Middle frontal gyrus (tissue), 1 donor: ENCODE measurements around the gene SELPLG.

Source experiments
- DNase-seq: peaks from one replicate; pipeline ENCODE4 v3.0.0-alpha.2; 2015; ENCODE audit warnings: low spot score; ENCODE audit errors: extremely low spot score

Gene SELPLG

DNA sequence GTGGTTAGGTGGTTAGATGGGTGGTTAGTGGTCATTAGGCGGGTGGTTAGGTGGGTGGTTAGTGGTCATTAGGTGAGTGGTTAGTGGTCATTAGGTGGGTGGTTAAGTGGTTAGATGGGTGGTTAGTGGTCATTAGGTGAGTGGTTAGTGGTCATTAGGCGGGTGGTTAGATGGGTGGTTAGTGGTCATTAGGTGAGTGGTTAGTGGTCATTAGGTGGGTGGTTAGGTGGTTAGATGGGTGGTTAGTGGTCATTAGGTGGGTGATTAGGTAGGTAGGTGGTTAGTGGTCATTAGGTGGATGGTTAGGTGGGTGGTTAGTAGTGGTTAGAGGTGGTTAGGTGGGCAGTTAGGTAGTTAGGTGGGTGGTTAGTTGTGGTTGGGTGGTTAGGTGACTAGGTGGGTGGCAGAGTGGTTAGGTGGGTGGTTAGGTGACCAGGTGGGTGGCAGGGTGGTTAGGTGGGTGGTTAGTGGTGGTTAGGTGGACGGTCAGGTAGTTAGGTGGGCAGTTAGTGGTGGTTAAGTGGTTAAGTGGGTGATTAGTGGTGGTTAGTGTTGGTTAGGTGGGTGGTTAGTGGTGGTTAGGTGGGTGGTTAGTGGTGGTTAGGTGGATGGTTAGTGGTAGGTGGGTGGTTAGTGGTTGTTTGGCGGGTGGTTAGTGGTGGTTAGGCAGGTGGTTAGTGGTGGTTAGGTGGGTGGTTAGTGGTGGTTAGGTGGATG is 27.8 kb downstream of the SELPLG start:
- DNase-seq: no peak

DNA sequence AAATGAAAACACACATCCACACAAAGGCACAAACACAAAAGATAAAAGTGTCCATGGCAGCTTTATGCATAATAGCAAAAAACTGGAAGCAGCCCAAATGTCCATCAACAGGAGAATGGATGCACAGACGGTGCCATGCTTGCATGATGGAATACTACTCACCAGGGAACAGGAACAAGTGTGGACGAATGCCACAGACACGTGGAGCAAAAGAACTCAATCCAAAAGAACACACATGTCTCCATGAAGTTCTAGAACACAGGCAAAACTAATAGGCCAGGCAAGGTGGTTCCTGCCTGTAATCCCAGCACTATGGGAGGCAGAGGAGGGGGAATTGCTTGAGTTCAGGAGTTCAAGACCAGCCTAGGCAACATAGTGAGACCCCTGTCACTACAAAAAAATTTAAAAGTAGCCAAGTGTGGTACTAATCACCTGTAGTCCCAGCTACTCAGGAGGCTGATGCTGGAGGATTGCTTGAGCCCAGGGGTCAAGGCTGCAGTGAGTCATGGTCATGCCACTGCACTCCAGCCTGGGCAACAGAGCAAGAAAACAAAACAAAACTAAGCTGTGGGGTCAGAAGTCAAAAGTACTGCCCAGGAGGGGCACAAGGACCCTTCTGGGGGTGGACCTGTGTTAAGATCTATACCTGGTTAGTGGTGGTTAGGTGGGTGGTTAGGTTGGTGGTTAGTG is 28.5 kb downstream of the SELPLG start:
- no peak for DNase-seq

DNA sequence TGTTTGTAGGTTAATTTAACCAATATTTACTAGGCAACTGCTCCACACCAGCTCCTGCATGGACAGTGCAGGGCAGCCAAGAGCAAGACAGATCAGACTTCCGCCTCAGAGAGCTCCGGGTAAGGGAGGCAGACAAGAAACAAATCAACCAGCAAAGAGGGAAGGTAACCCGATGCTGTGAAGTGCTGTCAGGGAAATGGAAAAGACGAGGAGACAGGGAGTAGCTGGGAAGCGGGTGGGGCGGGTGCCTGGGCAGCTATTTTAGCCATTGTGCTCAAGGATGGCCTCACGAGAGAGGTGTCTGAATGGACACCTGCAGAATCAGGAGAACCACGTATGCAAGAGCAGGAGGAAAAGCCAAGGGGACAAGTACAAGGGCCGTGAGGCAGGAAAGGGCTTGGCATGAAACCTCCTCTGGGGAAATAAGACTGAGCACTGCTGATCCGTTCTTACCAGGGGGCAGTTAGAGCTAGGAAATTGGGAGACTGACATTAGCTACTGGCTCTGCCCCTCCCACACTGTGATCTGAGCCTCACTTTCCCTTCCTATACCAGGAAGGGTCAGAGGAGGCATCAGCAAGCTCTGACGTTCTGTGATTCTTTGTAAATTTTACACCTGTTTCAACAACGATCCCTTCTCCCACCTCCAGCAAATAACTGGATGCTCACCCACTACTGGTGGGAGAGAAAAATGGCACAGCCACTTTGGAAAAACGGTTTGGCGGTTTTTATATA is 29.3 kb downstream of the SELPLG start:
- DNase-seq: no peak

DNA sequence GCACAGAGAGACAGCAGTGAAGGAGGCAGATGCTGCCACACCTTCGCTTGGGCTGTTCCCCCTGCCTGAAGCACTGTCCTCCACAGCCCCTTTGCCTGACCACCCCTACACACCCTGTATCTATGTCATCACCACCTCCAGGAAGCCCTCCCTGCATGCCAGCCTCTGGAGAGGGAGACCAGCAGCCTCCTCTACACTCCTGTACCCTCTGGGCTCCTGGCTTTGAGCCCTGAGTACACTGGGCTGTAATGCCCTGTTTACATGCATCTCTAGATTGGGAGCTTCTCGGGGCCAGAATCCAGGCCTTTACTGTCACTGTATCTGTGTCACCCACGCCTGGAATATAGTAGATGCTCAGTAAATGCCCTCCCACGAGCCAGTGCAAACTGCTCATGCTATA is 30.0 kb downstream of the SELPLG start:
- DNase-seq: no peak

DNA sequence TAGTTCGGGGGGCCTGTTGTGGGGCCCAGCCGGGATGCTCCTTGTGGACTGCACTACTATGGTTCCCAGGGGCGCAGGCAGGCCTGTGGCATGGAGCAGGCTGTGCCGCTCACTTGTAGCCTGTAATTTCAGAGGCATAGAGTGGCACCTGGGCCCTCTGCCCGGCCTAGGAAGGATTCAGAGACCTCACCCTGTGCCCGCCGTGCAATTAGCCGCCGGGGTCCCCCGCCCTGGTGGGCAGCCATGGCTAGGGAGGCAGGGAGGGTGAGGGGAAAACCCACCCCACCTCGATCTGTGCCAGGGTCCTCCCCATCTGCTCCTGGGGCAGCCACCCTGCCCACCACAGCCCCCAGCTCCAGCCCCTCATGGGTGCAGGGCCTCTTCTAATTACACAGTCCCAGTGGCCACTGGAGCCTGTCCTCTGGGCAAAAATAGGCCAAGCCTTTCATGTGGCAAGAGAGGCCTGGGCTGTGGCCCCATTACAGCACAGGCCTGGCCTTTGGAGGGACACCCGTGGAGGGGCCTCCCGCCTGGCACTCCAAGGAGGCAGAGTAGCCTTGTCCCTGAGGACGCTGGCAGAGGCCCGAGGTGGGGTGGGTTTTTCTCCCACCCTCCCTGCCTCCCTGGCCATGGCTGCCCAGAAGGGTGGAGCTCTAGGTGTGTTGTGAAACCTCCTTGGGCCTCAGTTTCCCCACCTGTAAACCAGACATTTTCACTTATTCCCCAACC is 30.6 kb downstream of the SELPLG start:
- no peak for DNase-seq

DNA sequence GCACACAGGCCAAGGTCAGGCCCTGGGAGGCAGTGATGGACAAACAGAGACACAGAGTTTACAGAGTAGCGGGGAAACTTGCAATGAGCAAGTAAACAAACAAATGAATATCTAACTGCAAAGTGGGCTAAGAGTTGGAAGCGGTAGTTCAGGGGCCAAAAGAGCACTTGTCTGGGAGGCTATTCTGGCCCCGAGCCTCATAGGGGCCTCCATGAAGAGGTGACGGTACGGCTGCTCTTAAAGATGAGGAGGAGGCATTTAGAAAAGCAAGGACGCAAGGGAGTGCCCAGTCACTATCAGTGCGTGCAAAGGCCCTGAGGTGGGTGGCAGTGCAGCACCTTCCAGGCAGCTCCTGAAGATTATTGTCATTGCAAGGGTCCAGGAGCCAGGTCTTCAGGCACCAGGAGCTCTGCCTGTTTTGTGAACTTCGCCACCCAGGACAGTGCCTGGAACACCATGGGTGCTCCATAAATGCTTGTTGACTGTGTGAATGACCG is 31.4 kb downstream of the SELPLG start:
- DNase-seq: no peak

DNA sequence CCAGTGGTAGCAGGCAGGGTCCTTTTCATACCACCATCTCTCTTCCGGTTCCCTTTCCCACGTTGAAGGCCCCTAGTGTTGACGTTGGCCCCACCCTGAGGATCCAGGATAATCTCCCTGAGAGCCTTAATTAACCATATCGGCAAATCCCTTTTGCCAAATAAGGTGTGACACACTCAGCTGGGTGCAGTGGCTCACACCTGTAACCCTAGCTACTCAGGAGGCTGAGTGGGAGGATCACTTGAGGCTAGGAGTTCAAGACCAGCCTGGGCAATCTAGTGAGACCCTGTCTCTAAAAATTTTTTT is 33.0 kb downstream of the SELPLG start:
- DNase-seq: no peak

DNA sequence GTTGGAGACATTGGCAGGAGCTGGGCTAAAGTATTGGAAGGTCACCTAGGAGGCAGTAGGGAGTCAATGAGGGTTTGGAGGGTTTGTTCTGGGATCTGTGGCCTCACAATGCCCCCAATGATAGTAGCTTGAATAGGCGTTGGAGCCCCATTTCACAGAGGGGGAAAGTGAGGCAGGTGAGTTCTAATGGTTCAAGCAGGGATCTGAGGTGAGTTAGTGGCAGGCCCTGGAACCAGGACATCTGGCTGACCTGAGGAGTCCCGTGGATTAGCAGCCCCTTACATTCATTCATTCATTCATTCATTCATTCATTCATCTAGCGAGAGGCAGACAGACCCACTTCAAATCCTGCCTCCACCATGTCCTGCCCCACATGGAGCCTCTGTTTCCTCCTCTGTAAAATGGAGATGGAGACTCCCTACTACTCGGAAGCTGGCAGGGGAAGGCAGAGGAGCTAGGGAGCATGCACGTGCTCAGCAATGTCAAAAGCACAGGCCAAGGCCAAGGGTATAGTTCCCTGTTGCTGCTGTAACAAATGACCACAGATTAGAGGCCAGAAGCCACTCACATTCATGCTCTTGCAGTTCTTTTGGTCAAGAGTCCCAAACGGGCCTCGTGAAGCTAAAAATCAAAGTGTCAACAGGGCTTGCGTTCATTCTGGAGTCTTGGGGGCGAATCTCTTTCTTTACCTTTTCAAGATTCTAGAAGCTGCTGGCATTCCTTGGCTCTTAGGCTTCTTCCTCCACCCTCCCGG is 33.6 kb downstream of the SELPLG start:
- no peak for DNase-seq

DNA sequence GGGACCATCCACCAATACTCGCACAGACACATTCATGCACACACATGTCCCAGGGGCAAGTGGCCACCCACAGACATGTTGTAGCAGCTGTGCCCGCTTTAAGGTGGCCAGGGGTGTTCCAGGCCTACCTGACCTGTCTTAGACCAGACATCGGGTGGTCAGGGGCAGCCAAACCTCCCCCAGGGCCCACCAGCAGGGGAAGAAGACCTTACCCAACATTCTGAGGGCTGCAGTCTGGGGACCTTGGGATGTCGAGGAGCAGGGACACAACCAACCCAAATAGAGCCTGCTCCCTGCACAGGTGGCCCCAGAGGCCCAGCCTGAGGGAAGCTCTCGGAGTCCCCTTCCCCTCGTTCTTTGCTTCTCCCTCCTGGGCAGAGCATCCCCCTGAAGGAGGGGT is 34.2 kb downstream of the SELPLG start:
- no peak for DNase-seq

DNA sequence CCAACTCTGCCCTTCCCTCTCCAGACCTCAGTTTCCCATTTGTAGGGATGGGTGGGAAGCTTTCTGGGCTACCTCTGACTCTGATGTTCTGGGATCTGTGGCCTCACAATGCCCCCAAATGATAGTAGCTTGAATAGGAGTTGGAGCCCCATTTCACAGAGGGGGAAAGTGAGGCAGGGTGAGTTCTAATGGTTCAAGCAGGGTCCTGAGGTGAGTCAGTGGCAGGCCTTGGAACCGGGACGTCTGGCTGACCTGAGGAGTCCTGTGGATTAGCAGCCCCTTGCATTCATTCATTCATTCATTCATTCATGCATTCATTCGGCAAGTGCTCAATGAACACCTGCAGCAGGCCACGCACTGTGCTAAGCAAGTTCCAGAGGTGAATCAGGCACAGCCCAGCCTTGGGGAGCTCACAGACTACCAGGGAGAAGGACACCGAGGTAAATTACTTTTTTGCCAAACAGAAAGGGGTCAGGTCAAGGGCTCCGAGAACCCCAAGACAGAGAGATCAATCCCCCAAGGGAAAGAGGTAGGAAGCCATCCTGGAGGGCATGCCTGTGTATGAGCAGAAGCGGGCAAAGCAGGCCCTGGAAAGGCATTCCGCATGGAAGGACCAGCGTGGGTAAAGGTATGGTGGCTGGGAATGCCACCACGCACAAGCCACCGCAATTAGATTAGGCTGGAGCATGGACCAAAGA is 35.0 kb downstream of the SELPLG start:
- DNase-seq: no peak

DNA sequence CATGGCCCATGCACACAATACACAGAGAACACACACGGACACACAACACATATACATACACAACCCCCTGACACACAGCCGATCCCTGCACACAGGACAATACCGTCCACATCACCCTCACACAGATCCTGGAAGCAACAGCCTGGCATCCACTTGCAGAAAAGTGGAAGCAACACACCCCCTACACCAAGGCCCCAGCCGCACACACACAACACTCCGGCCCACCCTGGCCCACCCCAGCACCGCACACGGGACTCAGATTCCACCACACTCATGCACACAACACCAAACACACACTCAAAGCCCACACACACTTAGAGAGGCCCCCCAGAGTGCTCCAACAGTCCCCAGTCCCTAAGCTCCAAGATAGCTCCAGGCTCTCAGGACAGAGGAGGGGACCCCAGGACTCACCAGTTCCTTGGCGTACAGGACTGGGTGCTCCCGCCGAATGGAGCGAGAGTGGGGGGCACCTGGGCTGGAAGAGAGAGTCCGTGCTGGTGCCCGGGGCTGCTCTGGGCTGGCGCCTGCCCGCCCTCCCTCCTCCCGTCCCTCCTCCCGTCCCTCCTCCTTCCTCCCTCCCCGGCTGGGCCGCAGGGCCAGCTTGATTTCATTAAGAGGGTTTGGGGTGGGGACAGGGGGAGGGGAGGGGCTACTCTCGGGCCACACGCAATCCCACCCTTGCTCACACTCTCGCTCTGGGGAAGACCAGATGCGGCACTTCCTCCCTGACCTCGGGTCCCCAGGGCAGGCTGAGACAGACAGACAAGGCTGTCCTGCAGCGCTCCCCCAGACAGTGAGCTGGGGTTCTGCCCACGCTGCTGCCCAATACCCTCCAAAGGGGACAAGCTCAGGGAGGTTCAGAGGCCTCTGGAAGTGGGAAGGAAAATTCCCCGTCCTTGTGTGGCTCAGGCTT is 35.9 kb downstream of the SELPLG start, which contains the start of gene TMEM119:
TMEM119 (minus strand) TSS at position 526 of the 913 bp plus-strand sequence. CDS start 5,701 bp downstream, outside the sequence.
- DNase-seq: no peak

DNA sequence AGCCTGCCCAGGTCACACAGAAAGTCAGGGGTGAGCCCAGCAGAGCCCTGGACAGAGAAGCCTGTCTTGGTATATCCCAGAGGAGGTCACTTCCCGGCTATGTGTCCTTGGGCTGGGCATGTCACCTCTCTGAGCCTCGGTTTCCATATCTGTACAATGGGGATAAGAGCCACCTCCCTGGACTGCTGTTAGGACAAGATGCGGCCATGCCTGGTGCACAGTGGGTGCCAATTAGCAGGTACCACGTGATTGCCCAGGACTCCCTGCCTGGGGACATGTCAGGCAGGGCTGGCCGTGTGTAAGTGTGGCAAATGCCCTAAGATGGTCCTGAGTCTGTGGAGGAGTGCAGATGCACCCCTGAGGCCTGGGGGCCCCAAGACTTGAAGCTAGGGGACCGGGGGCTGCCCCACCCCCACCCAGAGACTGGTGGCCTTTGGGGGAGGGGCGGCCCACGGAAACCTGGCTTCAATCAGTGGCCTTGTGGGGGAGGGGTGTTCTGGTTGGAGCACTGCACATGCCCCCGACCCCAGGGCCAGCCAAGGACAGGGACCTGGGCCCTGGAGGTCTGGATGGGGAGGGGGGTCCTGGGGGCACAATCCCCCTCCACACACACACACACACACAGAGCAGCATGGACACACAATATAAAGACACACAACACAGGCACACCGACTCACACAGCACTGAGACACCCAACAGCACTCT is 36.7 kb downstream of the SELPLG start:
- no peak for DNase-seq

DNA sequence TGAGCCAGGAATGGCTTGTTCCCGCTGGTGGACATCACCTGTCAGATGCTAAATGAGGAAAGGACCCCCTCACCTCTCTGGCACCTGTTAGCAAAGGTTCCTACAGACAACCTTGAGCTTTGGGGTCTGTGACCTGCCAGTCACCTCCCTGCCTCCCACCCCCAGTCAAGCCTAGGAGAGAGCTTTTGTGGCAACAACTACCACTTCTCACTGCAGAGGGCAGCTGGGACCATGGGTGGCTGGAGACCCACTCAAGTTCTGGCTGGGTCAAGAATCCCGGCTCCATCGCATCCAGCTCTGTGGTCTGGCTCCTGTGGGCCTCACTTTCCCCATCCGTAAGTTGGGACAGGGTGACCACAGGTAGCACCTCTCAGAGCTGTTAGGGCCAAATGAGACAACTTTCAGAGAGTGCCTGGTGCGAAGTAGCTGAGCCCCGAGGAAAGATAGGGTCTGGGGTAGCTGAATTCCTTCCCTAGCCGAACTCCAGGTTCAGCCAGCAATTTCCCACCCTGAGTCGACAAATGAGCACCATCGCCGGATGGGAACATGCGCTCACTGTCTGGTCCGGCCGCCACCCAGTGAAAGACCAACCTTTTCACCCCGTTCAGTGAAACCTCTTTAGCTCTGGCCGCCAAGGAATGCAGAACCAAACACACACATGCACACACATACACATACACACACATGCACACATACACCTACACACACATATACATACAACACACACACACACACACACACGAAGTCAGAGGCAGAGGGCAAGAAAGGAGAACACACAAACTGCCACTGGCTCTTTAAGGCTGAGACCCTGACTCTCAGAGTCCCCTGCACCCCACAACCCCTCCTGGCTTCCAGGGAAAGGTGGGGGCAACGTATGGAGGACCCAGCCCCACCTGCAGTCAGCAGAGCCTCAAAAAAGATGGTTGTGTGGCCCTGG is 37.7 kb downstream of the SELPLG start:
- no peak for DNase-seq

DNA sequence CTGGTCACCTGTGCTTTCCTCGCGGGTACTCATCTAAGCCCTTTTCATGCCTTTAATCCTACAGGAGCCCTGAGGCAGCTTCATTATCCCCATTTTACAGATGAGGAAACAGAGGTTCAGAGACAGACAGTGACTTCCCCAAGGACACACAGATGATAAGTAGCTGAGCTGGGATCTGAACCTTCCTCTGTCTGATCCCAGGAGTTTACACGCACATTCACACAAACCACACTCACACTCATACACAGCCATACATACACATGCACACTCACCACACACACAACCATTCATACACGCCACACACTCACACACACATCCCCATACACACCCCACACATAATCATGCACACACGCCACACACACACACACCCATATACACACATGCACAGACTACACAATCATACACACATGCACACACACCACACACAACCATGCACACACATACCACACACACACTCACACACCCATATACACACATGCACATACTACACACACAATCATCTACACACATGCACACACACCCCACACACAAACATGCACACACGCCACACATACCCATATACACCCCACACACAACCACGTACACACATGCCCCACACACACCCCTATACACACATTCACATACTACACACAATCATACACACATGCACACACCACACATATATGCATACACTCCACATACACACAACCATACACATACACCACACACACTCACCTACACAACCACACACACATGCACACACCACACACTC is 38.6 kb downstream of the SELPLG start:
- DNase-seq: no peak

DNA sequence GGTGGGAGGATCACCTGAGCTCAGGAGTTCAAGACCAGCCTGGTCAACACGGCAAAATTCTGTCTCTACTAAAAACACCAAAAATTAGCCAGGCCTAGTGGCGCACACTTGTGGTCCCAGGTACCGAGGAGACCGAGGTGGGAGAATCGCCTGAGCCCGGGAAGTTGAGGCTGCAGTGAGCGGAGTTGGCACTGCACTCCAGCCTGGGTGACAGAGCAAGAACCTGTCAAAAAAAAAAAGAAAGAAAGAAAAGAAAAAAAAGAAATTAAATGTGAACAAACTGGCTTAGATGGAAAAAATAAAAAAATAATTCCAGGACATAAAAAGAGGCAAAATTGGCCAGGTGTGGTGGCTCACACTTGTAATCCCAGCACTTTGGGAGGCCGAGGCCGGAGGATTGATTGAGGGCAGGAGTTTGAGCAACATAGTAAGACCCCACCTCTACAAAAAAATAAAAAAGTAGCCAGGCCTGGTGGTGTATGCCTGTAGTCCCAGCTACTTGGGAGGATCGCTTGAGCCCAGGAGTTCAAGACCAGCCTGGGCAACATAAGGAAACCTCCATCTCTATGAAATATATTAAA is 39.3 kb downstream of the SELPLG start:
- no peak for DNase-seq
